ENCODE data around the gene CASK. TPM values are rescaled to one million over a fixed set of nuclear protein-coding genes. Genes with fewer than 3 reads are reported as not detected.

CASK gene
- total and polyA plus RNA-seq, 7 donors = 9.5 to 37.1 (median 18.4) TPM

- TF ChIP-seq POLR2AphosphoS5 (IDR thresholded peaks at IDR 0.05) (no peak), EP300 (IDR thresholded peaks at IDR 0.05) (no peak), CTCF (IDR thresholded peaks at IDR 0.05) (no peak), POLR2A (IDR thresholded peaks at IDR 0.05) (no peak)
- Histone ChIP-seq H3K4me3 (no peak overlapping the region), H3K27me3 (no peaks in the 10 kb centered on the region), H3K9me3 (no peaks in the 10 kb centered on the region), H3K4me1 (no peaks in the 10 kb centered on the region), H3K36me3 (no peaks in the 10 kb centered on the region), H3K27ac (no peak overlapping the region)
- no peak for DNase-seq
- intact Hi-C loops (cut with DNase I) = no loop called here
These were observed 219.8 kb downstream of the CASK start for GRCh38 chrX:41703574-41704029.

GRCh38 chrX:41695426-41695825 is 227.9 kb downstream of the CASK start:
- no peaks in the 10 kb centered on the region for H3K27me3 ChIP-seq
- H3K9me3 ChIP-seq = no peaks in the 10 kb centered on the region
- H3K36me3 ChIP-seq = no peaks in the 10 kb centered on the region
- no peak for TF ChIP-seq EP300 (IDR thresholded peaks at IDR 0.05)
- TF ChIP-seq POLR2AphosphoS5 (IDR thresholded peaks at IDR 0.05) = no peak
- TF ChIP-seq CTCF (IDR thresholded peaks at IDR 0.05) = no peak
- TF ChIP-seq POLR2A (IDR thresholded peaks at IDR 0.05) = no peak
- intact Hi-C loops (cut with DNase I) = no loop called here
- no peaks in the 10 kb centered on the region for H3K4me1 ChIP-seq
- no peak overlapping the region for H3K4me3 ChIP-seq
- H3K27ac ChIP-seq = no peak overlapping the region
- 85 to 87% methylated on average over 7 of the region's 7 CpGs for WGBS, 2 donors
- DNase-seq = no peak

GRCh38 chrX:41693024-41693423 is 230.3 kb downstream of the CASK start:
- 85 to 87% methylated on average over 3 of the region's 3 CpGs for WGBS, 2 donors
- TF ChIP-seq CTCF (IDR thresholded peaks at IDR 0.05) (no peak), EP300 (IDR thresholded peaks at IDR 0.05) (no peak), POLR2AphosphoS5 (IDR thresholded peaks at IDR 0.05) (no peak), POLR2A (IDR thresholded peaks at IDR 0.05) (no peak)
- intact Hi-C loops (cut with DNase I) = no loop called here
- Histone ChIP-seq H3K9me3 (no peaks in the 10 kb centered on the region), H3K27me3 (no peaks in the 10 kb centered on the region), H3K4me1 (no peaks in the 10 kb centered on the region), H3K4me3 (no peak overlapping the region), H3K36me3 (no peaks in the 10 kb centered on the region), H3K27ac (no peak overlapping the region)
- DNase-seq = no peak

- TF ChIP-seq POLR2A (IDR thresholded peaks at IDR 0.05) (no peak), CTCF (IDR thresholded peaks at IDR 0.05) (no peak), POLR2AphosphoS5 (IDR thresholded peaks at IDR 0.05) (no peak), EP300 (IDR thresholded peaks at IDR 0.05) (no peak)
- WGBS, 2 donors = 50 to 91% methylated on average over 1 of the region's 1 CpG
- Histone ChIP-seq H3K9me3 (no peaks in the 10 kb centered on the region), H3K27ac (peak overlapping the region in 1 of 4 donors; percentile 24), H3K4me3 (no peak overlapping the region), H3K36me3 (no peaks in the 10 kb centered on the region), H3K4me1 (no peaks in the 10 kb centered on the region), H3K27me3 (no peaks in the 10 kb centered on the region)
- DNase-seq = no peak
- intact Hi-C loops (cut with DNase I) = no loop called here
These were observed 231.1 kb downstream of the CASK start for GRCh38 chrX:41692162-41692749.

GRCh38 chrX:41689711-41690110 is 233.6 kb downstream of the CASK start:
- Histone ChIP-seq H3K4me3 (peak overlapping the region in 1 of 4 donors; percentile 18), H3K27ac (no peak overlapping the region), H3K27me3 (no peaks in the 10 kb centered on the region), H3K36me3 (no peaks in the 10 kb centered on the region), H3K4me1 (no peaks in the 10 kb centered on the region), H3K9me3 (no peaks in the 10 kb centered on the region)
- intact Hi-C loops (cut with DNase I) = no loop called here
- WGBS, 2 donors = 87 to 90% methylated on average over 3 of the region's 3 CpGs
- TF ChIP-seq EP300 (IDR thresholded peaks at IDR 0.05) (no peak), POLR2A (IDR thresholded peaks at IDR 0.05) (no peak), CTCF (IDR thresholded peaks at IDR 0.05) (no peak), POLR2AphosphoS5 (IDR thresholded peaks at IDR 0.05) (no peak)
- no peak for DNase-seq

Data from sigmoid colon (tissue), 7 donors.